ENCODE data around the gene KAZN.

DNA sequence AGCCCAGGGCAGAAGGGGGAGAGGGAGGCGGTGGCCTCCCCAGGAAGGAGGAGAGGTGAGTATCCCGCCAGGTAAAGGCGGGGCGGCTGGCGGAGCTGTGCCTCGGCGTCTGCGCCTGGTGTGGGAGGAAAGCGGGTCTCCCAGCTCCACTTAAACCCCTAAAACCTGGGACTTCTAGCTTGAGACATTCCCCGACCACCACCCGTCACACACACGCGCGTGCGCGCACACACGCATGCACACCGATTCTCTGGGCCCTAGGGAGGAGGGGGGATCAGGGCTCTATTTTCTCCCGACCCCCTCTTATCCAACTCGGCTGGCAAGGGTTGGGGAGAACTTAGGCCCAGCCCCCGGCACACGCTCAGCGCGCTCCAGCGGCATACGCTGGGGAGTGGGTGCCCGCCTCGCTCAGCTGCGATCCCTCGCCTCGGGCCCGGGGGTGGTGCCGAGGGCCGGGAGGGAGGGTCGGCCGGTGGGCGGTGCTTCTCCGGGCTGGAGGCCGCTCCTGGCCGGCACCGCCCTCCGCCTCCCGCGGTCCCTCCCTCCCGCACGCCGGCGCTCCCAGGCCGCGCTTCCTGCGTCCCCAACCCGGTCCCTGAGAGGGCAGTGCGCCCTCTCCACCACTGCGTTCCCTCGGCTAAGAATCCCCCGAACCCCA, 554.8 kb downstream of the KAZN start, which contains the start of gene TMEM51:
- TF ChIP-seq CTCF (conservative IDR thresholded peaks at IDR 0.05), result no peak
- no peak for TF ChIP-seq EZH2 (IDR thresholded peaks at IDR 0.05; ENCODE audit: low read depth)
